OCI-LY1 (cell line): ENCODE results near the gene OXLD1.

ENCODE experiments used
- EZH2 ChIP-seq: fragments of 200-600 bp; sonication (generic), shearing (Covaris generic); IDR thresholded peaks from 2 replicates; pipeline ENCODE4 v1.8.0; 2017; ENCODE audit warnings: borderline replicate concordance, mixed run types, mild to moderate bottlenecking, antibody characterized with exemption, low read length, moderate library complexity, mixed read lengths
- TF ChIP-seq, protein P1 (sequence below): fragments of 200-600 bp; sonication (generic), shearing (Covaris generic); IDR thresholded peaks from 2 replicates; pipeline ENCODE4 v1.5.1; 2017; ENCODE audit warnings: mild to moderate bottlenecking, antibody characterized with exemption, low read length, moderate library complexity, mixed read lengths

DNA sequence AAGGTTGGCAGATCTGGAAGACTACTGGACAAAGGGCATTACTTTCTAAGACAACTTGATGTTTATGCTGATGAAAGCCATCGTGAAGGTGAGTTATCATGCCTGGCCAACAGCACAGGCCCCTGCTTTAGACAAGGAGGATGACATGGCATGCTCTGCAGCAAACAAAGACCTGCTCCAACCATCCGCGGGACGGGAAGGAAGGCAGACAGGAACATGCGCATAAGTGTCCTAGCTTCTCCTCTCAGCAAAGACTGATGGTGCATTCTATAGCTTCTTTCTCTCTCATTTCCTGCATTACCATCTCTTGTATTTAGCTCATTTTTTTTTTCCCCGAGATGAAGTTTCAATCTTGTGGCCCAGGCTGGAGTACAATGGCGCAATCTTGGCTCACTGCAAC, 34.9 kb downstream of the OXLD1 start:
- TF ChIP-seq, protein P1, sequence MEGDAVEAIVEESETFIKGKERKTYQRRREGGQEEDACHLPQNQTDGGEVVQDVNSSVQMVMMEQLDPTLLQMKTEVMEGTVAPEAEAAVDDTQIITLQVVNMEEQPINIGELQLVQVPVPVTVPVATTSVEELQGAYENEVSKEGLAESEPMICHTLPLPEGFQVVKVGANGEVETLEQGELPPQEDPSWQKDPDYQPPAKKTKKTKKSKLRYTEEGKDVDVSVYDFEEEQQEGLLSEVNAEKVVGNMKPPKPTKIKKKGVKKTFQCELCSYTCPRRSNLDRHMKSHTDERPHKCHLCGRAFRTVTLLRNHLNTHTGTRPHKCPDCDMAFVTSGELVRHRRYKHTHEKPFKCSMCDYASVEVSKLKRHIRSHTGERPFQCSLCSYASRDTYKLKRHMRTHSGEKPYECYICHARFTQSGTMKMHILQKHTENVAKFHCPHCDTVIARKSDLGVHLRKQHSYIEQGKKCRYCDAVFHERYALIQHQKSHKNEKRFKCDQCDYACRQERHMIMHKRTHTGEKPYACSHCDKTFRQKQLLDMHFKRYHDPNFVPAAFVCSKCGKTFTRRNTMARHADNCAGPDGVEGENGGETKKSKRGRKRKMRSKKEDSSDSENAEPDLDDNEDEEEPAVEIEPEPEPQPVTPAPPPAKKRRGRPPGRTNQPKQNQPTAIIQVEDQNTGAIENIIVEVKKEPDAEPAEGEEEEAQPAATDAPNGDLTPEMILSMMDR, result no peak
- TF ChIP-seq EZH2, result no peak
